Renal pelvis (tissue), 4 donors: ENCODE measurements around the gene ABCC9. TPM values are rescaled to one million over a fixed set of nuclear protein-coding genes. Genes with fewer than 3 reads are reported as not detected.

Experiments used
- DNase-seq: peaks from one replicate; pipeline ENCODE4 v3.0.0-alpha.2; 2013
- polyA plus RNA-seq, 3 donors: library from polyadenylated mRNA; unstranded; fragments of 120-200 nt; gene quantifications; one replicate each; pipeline ENCODE4 v1.2.1, GENCODE V29; 2013; ENCODE audit not compliant: insufficient read length in 3 of 3

Gene ABCC9
- polyA plus RNA-seq, 3 donors: 23.4 to 27.5 (median 23.9) TPM

GRCh38 chr12:21879312-21879711 lies 61.9 kb downstream of the ABCC9 start:
- DNase-seq: no peak

- no peak for DNase-seq
Measured at GRCh38 chr12:21877293-21877982, 63.8 kb downstream of the ABCC9 start.

- no peak for DNase-seq
Measured at GRCh38 chr12:21865846-21866245, 75.4 kb downstream of the ABCC9 start.

GRCh38 chr12:21860534-21860933 lies 80.7 kb downstream of the ABCC9 start:
- DNase-seq: no peak

- DNase-seq: no peak
Measured at GRCh38 chr12:21860128-21860527, 81.1 kb downstream of the ABCC9 start.

GRCh38 chr12:21852251-21852650 lies 89.0 kb downstream of the ABCC9 start:
- no peak for DNase-seq

GRCh38 chr12:21851151-21851550 lies 90.1 kb downstream of the ABCC9 start:
- no peak for DNase-seq

- DNase-seq: no peak
Measured at GRCh38 chr12:21850419-21850818, 90.8 kb downstream of the ABCC9 start.

GRCh38 chr12:21849878-21850277 lies 91.3 kb downstream of the ABCC9 start:
- peak; percentile 62 for DNase-seq

- DNase-seq: no peak
Measured at GRCh38 chr12:21848192-21848591, 93.0 kb downstream of the ABCC9 start.

- no peak for DNase-seq
Measured at GRCh38 chr12:21843795-21844194, 97.4 kb downstream of the ABCC9 start.

- no peak for DNase-seq
Measured at GRCh38 chr12:21839776-21840175, 101.5 kb downstream of the ABCC9 start.

- DNase-seq: no peak
Measured at GRCh38 chr12:21837847-21838246, 103.4 kb downstream of the ABCC9 start.

- no peak for DNase-seq
Measured at GRCh38 chr12:21831791-21832344, 109.4 kb downstream of the ABCC9 start.

GRCh38 chr12:21828779-21829178 lies 112.4 kb downstream of the ABCC9 start:
- DNase-seq: no peak

- DNase-seq: no peak
Measured at GRCh38 chr12:21828136-21828775, 113.0 kb downstream of the ABCC9 start.

GRCh38 chr12:21827083-21827482 lies 114.1 kb downstream of the ABCC9 start:
- DNase-seq: no peak

GRCh38 chr12:21826618-21826910 lies 114.7 kb downstream of the ABCC9 start:
- no peak for DNase-seq

GRCh38 chr12:21825886-21826617 lies 115.2 kb downstream of the ABCC9 start:
- DNase-seq: no peak

GRCh38 chr12:21823581-21823980 lies 117.6 kb downstream of the ABCC9 start:
- DNase-seq: no peak

GRCh38 chr12:21819678-21820077 lies 121.5 kb downstream of the ABCC9 start:
- no peak for DNase-seq

- peak; percentile 49 for DNase-seq
Measured at GRCh38 chr12:21819236-21819635, 122.0 kb downstream of the ABCC9 start.

GRCh38 chr12:21818627-21819026 lies 122.6 kb downstream of the ABCC9 start:
- no peak for DNase-seq
